Measurements from ENCODE around the gene HNRNPUL1.

DNA sequence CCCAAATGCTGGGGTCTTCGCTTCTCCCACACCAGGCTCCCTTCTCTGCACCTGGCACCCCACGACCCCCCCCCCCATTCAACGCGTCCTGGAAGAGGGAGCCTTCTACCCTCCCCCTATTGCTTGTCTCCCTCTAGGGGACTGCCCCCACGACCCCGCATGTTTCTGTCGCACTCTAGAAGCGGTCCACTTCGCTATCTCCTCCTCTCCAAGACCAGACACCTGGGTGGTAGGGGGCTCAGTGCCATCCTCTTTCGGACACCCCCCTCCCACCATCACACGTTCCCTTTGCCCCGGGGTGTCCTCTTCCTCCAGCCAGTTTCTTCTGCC, 88.1 kb downstream of the HNRNPUL1 start:
- TF ChIP-seq, protein P1, sequence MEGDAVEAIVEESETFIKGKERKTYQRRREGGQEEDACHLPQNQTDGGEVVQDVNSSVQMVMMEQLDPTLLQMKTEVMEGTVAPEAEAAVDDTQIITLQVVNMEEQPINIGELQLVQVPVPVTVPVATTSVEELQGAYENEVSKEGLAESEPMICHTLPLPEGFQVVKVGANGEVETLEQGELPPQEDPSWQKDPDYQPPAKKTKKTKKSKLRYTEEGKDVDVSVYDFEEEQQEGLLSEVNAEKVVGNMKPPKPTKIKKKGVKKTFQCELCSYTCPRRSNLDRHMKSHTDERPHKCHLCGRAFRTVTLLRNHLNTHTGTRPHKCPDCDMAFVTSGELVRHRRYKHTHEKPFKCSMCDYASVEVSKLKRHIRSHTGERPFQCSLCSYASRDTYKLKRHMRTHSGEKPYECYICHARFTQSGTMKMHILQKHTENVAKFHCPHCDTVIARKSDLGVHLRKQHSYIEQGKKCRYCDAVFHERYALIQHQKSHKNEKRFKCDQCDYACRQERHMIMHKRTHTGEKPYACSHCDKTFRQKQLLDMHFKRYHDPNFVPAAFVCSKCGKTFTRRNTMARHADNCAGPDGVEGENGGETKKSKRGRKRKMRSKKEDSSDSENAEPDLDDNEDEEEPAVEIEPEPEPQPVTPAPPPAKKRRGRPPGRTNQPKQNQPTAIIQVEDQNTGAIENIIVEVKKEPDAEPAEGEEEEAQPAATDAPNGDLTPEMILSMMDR (conservative IDR thresholded peaks at IDR 0.05), result no peak
- no peak for TF ChIP-seq ZFX (IDR thresholded peaks at IDR 0.05)

All from C4-2B (cell line).